HG03520 (cell line): ENCODE measurements around the gene LLGL2.

Experiments
- ATAC-seq: cut with Tn5 transposase; IDR thresholded peaks from one replicate; pipeline ENCODE4 v1.9.1; 2021; ENCODE audit warnings: mild to moderate bottlenecking, moderate library complexity; ENCODE audit not compliant: unreplicated experiment

The LLGL2 gene

DNA sequence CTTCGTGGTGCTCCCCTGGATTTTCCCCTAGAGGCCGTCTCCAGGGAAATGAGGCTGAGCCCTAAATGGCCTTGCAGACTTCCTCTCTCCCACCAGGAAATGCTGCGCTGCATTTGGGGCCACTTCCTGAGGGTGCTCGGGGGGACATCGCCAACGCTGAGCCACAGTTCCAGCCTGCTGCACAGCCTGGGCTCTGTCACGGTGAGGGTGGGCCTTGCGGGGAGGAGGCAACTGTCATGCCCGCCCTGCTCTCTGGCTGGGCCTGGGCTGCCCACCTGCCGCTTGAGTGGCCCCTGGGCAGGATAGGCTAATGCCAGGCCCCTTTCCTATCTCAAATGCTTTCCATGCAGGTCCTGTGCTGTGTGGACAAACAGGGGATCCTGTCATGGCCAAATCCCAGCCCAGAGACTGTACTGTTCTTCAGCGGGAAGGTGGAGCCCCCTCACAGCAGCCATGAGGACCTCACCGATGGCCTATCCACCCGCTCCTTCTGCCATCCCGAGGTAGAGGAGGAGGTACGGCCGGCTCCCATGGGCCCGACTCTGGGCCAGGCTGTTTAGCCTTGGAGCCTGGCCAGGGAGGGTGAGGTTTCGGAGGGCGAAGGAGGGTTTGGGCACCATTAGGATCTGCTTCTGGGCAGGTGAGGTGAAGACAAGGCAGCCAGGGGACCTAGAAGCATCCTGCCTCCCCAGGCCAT lies 34.4 kb upstream of the LLGL2 start:
- no peak for ATAC-seq

DNA sequence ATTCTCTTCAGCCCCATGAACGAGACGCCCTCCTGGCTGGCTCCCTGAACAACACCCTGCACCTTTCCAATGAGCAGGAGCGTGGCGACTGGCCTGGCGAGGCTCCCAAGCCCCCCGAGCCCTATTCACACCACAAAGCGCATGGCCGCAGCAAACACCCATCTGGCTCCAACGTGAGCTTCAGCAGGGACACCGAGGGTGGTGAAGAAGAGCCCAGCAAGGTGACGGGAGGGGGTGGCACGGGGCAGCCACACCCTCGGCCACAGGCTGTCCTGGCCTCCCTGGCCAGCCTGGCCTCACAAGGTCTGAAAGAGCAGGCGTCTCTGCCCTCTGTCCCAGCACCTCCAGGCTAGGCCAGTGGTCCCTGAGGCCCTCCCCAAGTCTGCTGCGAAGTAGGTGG lies 33.8 kb upstream of the LLGL2 start:
- ATAC-seq = no peak

DNA sequence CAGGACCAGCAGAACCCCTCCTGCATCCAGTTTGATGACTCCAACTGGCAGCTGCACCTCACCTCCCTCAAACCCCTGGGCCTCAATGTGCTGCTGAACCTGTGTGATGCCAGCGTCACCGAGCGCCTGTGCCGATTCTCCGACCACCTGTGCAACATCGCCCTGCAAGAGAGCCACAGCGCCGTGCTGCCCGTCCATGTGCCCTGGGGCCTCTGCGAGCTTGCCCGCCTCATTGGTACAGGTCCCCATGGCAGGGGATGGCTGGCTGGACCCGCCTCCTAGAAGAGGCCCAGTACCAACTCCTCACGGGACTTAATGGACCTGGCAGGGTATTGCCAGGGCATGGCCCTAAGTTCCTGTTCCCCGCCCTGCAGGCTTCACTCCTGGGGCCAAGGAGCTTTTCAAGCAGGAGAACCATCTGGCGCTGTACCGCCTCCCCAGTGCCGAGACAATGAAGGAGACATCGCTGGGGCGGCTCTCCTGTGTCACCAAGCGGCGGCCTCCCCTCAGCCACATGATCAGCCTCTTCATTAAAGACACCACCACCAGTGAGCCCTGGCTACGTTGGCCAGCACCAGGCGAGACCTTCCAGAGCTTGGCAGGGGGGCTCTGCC lies 32.8 kb upstream of the LLGL2 start:
- ATAC-seq = no peak

DNA sequence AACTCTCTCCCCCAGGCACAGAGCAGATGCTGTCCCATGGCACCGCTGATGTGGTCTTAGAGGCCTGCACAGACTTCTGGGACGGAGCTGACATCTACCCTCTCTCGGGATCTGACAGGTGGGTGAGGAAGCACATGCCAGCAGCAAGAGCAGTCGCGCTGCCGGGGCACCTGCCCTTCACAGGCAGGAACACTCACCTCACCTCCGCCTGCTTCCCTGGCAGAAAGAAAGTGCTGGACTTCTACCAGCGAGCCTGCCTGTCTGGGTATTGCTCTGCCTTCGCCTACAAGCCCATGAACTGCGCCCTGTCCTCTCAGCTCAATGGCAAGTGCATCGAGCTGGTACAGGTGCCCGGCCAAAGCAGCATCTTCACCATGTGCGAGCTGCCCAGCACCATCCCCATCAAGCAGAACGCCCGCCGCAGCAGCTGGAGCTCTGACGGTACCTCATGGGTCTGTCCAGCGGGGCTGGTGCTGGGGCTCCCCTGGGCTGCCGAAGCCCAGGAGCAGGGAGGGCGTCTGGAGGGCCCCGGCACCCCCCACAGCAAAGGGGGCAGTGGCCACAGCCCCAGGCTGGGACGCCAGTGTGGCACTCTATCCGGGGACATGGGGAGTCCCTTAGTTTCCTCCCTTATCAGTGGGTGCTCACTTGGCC lies 31.9 kb upstream of the LLGL2 start:
- no peak for ATAC-seq

DNA sequence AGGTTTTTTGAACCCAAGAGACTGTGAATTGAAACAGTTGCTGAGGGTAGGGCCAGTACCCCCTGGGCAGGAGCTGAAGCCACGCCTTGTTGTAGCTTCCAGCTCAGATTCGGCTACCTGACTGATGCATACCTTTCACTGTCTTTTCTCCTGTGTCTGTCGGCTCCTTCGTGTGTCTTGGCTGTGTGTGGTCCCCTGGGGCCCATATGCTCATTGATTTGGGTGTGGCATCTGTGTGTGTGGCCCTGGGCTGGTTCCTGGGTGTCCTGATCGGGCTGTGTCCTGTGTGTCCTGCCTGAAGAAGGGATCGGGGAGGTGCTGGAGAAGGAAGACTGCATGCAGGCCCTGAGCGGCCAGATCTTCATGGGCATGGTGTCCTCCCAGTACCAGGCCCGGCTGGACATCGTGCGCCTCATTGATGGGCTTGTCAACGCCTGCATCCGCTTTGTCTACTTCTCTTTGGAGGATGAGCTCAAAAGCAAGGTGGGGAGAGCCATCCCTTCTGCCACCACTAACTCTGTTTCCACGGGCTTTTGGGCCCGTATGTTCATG lies 31.1 kb upstream of the LLGL2 start:
- no peak for ATAC-seq

DNA sequence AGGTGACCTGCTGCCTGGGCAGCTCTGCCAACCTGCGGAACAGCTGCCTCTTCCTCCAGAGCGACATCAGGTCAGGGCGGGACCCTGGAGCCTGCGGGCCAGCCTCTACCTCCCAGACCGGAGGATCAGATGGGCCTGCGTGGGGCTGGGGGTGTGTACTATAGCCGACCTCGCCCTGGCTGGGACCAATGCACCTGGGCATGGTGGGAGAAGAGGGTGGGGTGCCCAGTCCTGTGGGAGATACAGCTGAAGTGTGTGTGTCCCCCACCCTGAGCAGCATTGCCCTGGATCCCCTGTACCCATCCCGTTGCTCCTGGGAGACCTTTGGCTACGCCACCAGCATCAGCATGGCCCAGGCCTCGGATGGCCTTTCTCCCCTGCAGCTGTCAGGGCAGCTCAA lies 29.5 kb upstream of the LLGL2 start:
- ATAC-seq = no peak

DNA sequence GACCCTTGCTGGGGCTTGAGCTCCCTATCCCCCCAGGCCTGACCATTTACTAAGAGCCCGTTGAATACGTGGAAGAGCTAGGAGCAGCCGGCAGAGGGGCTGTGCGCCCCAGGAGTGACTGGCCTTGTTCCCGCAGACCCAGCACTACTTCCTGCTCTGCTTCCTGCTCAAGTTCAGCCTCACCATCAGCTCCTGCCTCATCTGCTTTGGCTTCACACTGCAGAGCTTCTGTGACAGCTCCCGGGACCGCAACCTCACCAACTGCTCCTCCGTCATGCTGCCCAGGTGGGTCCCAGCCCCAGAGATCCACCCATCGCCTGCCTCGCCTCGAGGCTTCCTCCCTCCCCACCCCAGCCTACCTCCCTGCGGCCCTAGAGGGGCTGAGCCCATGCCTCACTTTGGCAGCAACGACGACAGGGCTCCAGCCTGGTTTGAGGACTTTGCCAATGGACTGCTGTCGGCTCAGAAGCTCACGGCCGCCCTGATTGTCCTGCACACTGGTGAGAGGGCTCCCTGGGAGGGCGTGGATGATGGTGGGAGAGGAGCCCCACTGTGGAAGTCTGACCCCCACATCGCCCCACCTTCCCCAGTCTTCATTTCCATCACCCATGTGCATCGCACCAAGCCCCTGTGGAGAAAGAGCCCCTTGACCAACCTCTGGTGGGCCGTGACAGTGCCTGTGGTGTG lies 27.3 kb upstream of the LLGL2 start:
- no peak for ATAC-seq

DNA sequence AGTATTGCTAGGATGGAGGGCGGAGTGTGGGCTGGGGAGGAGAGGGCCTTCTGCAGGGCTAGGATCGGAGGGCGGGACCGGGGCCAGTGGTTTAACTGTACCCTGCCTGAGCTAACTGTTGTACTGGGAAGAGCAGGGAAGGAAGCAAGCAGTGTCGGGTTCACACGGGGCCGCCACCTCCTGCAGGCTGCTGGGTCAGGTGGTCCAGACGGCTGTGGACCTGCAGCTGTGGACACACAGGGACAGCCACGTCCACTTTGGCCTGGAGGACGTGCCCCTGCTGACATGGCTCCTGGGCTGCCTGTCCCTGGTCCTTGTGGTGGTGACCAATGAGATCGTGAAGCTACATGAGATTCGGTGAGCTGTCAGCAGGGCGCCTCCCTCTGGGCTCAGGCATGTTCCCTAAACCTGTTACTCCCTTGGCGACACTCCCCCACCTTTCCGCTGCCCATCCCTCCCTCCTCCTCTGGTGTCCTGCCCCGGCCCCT lies 26.7 kb upstream of the LLGL2 start:
- ATAC-seq = no peak

DNA sequence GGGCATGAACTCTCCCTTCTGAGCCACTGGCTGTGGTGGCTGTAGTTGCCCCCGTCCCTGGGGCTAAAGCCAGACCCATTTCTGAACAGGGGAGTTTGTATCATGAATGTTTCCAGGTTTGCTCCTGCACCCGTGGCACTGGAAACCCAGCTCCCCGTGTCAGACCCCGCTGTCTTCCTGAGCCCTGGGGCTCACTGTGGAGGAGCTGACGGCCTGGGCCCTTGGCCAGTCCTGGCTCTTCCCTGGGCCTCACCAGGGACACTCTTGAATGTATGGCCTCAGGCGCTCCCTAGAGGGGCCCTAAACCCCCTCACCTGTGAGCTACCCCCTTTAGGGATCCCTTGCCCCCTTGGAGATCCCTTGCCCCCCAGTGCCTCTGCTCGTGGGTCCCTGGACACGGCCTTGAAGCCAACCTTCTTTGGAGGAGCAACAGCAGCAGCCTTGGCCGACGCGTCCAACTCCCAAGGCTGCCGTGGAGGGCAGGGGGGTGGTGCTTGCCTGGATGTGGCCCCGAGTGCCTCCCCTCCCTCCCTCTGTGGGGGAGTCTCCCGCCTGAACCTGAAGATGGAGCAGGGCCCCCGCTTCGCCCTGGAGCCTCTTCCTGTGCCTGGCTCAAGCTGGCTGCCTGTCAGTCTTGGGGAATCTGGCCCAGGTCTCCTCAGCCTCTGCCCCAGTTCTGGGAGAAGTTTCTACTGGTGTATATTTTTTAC lies 26.0 kb upstream of the LLGL2 start:
- ATAC-seq = no peak

DNA sequence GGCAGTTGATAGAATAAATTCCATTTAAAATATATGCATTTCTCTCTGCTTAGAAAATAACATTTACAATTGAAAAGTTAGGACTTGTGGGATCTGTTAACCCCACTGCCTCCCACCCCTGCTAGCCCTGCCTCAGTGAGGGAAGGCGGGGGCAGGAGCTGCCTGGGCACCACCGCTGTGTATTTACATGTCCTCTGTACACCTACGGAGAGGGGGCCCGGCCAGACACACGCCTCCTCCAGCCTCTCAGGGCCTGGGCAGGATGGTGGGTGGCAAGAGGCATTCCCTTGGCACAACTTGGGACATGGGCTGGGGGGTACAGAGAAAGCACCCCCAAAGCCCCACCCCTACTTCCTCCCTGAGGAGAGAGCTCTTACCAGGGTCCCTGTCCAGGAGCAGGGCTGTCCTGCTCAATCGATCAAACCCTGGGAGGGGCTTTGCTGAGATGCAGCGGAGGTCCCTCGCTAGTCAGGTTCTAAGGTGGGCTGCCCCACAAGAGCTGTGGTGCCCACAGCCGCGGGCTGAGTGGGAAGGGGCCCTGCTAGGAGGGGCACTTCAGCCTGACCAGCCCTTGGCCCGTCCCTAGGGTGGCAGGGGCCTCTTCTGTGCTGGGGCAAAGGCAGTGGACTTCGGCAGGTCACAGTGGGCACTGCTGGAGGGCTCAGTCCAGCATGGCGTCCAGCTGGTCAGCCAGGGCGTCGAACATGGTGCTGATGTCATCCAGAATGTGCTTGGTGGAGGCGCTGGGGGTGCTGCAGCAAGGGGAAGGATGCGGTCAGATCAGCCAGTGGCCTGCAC lies 24.9 kb upstream of the LLGL2 start:
- ATAC-seq = no peak

DNA sequence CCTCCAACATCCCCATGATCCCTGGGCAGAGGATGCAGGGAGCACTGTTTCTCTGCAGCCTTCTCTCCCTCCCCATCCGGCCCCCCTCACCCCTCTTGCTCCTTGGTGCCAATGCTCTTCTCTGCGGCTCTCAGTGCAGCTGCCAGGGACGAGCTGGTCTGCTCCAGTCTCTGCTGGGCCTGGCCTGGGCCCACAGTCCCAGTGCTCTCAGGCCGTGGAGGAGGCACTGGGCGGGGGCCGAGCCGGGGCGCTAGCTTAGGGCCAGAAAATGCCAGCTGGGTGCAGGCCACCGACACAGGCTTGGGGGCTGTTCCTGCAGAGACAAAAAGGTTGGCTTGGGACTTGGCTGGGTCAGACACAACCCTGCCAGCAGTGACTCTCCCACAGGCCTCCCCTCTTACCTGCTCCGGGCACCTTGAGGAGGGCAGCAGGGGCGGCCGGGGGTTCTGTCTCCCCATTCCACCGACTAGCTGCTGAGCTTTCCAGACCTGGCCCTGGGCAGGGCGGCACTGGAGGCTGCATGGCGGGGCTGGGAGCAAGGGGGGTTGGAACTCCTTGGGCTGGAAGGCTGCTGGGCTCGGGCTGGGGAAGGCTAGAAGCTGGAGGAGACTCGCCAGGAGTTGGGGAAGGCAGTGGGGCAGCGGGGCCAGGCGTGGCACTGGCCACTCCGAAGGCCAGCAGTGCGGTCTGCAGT lies 24.0 kb upstream of the LLGL2 start:
- no peak for ATAC-seq

DNA sequence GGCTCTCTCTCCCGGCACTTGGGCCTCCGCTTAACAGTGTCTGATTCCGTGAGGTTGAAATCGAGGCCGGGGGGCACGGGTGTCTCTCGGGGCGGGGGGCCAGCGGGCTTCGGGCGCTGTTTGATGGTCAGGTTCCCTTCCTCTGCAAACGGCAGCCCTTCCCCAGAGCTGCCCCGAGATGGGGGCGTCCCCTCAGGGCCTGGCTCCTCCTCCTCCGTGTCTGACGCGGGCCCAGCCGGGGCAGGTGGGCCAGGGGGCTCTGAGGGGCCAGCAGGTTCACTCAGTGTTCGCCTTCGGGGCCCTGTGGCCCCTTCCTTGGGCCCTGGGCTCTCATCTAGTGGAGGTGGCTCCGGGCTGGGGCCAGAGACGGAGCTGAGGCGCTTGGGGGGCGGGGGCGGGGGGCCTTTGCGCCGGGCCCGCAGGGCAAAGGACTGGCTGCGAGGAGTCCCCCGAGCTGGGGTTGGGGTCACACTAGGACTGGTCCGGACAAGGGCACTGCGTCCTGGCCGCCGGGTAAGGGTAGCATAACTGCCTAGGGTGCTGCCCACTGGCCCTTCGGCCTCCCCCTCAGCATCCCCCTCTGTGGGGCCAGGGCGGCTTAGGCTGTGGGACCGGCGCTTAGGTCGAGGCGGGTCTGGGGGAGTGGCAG lies 23.3 kb upstream of the LLGL2 start:
- no peak for ATAC-seq

DNA sequence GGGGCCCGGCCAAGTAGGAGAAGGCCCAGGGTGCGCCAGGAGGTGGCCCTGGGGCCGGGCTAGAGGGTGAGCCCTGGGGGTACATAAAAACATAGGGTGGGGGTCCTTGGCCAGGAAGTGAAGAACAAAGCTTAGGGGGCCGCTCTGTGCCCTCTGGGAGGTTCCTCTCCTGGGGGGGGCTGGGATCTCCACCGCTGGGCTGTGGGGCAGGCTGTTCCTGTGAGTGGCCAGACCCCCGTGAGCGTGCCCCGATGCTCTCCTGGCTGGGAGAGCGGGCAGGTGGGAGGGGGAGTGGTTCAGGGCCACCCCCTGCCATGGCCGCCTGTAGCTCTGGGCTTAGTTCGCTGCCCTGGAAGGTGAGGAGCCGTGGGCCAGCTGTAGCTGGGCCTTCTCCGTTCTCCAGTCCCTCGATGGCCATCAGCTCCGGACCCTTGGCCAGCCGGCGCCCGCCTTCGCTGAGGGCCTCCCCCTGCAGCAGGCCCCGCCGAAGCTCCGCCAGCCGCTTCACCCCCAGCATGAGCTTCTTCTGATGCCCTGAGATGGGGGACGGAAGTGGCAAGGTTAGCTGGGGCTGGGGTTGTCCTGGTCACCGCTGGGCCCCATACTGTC lies 22.7 kb upstream of the LLGL2 start:
- ATAC-seq = no peak

DNA sequence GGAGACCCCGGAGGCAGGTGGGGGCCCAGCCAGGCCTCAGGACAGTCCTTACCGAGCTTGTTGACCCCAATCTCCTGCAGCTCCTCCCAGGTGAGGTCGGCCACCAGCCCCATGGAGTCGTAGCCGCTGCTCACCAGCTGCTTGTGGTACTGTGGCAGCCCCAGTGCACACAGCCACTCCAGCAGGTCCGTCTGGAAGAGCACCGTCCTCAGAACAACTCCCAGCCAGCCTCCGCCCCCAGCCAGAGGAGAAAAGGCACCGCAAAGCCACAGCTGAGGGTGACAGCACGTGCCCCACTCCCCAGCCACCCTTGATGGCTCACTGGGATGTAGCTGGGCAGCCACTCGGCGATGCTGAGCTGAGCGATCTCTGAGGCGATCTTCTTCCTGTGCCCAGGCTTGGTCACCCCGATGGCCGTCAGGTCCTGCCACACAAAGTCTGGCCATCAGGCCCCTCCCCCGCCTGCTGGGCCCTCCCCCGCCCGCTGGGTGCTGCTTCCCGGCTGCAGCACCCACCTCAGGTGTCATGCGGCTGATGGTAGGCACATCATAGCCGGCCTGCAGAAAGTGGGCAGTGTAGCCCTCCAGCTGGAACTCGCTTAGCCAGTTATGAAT lies 22.1 kb upstream of the LLGL2 start:
- ATAC-seq = no peak

DNA sequence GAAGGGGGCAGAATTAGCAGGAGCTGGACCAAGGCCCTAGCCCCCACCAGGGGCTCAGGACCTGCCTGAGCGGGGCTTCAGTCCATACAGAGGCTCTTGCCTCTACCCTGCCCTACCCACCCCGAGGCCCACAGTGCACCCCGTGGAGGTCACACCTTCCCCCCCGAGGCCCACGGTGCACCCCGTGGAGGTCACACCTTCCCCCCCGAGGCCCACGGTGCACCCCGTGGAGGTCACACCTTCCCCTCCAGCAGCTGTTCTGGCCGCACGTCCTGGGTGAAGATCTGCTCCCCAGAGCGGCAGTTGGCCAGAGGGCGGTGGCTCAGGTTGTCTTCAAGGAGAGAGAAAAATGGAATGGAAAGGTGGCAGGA lies 21.5 kb upstream of the LLGL2 start:
- no peak for ATAC-seq

DNA sequence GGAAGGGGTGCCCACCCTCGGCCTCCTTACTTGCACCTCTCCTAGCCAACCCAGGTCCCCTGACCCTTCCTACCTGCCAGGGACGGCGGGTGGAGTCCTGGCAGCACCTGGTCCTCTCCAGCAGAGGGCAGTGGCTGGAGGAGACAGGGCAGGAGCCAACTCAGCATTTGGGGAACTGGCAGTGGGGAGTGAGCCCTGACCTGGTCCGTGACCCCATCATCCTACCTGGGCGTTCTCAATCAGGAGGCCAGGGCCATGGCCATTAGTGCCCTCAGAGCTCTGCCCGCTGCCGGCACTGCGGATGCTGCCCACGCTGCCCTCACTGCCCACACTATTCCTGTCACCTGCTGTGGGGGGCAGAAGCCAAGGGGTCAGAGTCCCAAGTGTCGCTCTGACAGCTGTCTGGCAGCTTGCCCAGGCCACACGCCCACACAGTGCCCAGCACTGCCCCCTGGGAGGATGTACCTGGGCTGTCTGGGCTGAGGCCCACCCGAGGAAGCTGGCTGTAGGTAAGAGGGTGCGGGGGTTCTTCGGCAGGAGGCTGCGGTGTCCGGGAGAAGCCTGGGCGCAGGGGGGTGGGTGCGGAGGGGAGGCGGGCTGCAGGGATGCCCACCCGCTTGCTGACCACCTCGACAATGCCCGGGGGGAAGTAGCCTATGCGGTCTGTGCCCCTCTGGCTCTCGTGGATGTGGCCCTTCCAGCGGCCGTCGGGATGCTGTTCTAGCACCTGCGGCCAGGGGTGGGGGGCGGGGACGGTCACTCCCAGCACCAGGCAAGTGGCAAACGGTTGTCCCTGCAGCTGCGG lies 20.9 kb upstream of the LLGL2 start:
- no peak for ATAC-seq

DNA sequence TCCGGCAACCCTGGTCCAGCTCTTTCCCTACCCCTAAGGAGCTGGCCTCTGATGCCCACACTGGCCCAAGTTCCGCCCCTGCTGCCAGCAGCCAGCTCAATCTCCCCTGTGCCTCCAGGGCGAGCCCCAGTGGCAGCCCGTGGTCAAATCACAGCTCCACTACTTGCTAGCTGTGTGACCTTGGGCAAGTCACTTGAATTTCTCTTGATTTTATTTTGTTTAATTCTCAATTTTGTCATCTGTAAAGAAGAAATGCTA lies 20.4 kb upstream of the LLGL2 start:
- no peak for ATAC-seq

DNA sequence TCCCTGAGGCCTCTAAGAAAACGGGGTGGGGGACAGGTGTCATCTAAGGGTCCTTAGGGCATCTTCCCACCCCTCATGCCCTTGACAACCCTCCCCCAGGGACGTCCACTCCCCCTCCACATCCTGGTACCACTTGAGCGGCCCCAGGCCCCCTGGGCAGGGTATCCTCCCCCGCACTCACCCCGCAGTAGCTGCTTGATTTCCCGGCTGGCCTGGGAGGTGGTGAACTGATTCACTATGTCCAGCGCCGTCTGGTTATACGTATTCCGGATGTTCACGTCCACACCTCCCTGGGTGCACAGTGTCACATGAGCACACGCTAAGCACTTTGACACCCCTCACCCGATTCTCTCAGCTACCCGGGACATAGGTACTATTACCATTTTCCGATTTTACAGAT lies 19.9 kb upstream of the LLGL2 start:
- no peak for ATAC-seq
